DND-41 (cell line): ENCODE data around the gene ZNF83.
"Not testable (repeated sequence)": the region's sequence is repeated elsewhere in the genome, so short reads cannot be mapped to it uniquely, and the experiment has no call there.

Experiments
- ATAC-seq: fragments of 200-7000 bp; cut with Tn5 transposase; 3 replicates; pipeline ENCODE4 v1.9.1; 2021; ENCODE audit warnings: low read depth; ENCODE audit not compliant: insufficient read depth
- DNase-seq: peaks from one replicate; pipeline ENCODE4 v3.0.0-alpha.2; 2020
- H2AFZ ChIP-seq: 2 replicates; pipeline ENCODE4 v1.6.0; 2012; ENCODE audit warnings: low read depth, low read length
- H3K27ac ChIP-seq: 2 replicates; pipeline ENCODE4 v1.5.1; 2012; ENCODE audit warnings: low read length, inconsistent platforms
- H3K27me3 ChIP-seq: fragments of 200-600 bp; sonication (generic); 2 replicates; pipeline ENCODE4 v1.6.0; 2012; ENCODE audit warnings: low read length, mild to moderate bottlenecking, inconsistent platforms; ENCODE audit not compliant: insufficient read depth, poor library complexity
- H3K36me3 ChIP-seq: 2 replicates; pipeline ENCODE4 v1.5.1; 2012; ENCODE audit warnings: low read length, inconsistent platforms; ENCODE audit not compliant: insufficient read depth
- H3K4me1 ChIP-seq: 2 replicates; pipeline ENCODE4 v1.5.1; 2012; ENCODE audit warnings: mild to moderate bottlenecking, low read length; ENCODE audit not compliant: insufficient read depth
- H3K4me2 ChIP-seq: 2 replicates; pipeline ENCODE4 v1.6.0; 2012; ENCODE audit warnings: mild to moderate bottlenecking, moderate library complexity, low read length, inconsistent platforms; ENCODE audit not compliant: insufficient read depth
- H3K4me3 ChIP-seq, 2 experiments: fragments of 200-600 bp in 1 of 2; shearing (Covaris generic) in 1 of 2; 2 replicates each; pipeline ENCODE4 v1.5.1; 2012 to 2016; ENCODE audit warnings: inconsistent platforms in 2 of 2, low read length in 2 of 2, mild to moderate bottlenecking in 2 of 2, low read depth in 1 of 2, moderate library complexity in 1 of 2
- H3K79me2 ChIP-seq: 2 replicates; pipeline ENCODE4 v1.6.0; 2012; ENCODE audit warnings: low read length, inconsistent platforms; ENCODE audit not compliant: insufficient read depth
- H3K9ac ChIP-seq: 2 replicates; pipeline ENCODE4 v1.6.0; 2012; ENCODE audit warnings: low read depth, mild to moderate bottlenecking, inconsistent platforms, low read length, moderate library complexity
- H3K9me3 ChIP-seq: 2 replicates; pipeline ENCODE4 v1.5.1; 2012; ENCODE audit warnings: low read length, moderate library complexity, mild to moderate bottlenecking, inconsistent platforms; ENCODE audit not compliant: insufficient read depth, severe bottlenecking
- H4K20me1 ChIP-seq: 2 replicates; pipeline ENCODE4 v1.6.0; 2012; ENCODE audit warnings: low read length; ENCODE audit not compliant: insufficient read depth
- EZH2 ChIP-seq: IDR thresholded peaks from 3 replicates; pipeline ENCODE4 v1.6.1; 2012; ENCODE audit warnings: borderline replicate concordance, low read depth, mild to moderate bottlenecking, moderate library complexity, low read length, inconsistent platforms; ENCODE audit not compliant: severe bottlenecking
- TF ChIP-seq, protein P1 (sequence below): IDR thresholded peaks from 2 replicates; pipeline ENCODE4 v1.5.1; 2012; ENCODE audit warnings: borderline replicate concordance, low read length, moderate library complexity, mild to moderate bottlenecking; ENCODE audit not compliant: poor library complexity, severe bottlenecking; ENCODE audit errors: extremely low read depth

ZNF83 gene

DNA sequence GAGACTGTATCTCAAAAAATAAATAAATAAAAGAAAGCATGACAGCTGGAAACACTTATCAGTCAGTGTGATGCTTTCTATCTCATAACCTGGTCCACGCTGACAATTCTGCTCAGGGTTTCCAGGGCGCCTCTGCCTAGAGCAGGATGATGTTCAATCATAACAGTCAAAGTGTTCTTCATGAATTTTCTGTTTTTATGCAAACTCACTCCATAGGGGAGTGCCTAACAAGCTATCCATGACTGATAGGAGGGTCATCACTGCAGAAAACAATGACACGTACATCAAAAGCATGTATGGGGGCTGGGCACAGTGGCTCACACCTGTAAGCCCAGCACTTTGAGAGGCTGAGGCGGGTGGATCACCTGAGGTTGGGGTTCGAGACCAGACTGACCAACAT lies 41.4 kb upstream of the ZNF83 start:
- no peak for TF ChIP-seq EZH2
- TF ChIP-seq, protein P1, sequence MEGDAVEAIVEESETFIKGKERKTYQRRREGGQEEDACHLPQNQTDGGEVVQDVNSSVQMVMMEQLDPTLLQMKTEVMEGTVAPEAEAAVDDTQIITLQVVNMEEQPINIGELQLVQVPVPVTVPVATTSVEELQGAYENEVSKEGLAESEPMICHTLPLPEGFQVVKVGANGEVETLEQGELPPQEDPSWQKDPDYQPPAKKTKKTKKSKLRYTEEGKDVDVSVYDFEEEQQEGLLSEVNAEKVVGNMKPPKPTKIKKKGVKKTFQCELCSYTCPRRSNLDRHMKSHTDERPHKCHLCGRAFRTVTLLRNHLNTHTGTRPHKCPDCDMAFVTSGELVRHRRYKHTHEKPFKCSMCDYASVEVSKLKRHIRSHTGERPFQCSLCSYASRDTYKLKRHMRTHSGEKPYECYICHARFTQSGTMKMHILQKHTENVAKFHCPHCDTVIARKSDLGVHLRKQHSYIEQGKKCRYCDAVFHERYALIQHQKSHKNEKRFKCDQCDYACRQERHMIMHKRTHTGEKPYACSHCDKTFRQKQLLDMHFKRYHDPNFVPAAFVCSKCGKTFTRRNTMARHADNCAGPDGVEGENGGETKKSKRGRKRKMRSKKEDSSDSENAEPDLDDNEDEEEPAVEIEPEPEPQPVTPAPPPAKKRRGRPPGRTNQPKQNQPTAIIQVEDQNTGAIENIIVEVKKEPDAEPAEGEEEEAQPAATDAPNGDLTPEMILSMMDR: no peak
- Histone ChIP-seq H3K27me3 (no peaks in the 10 kb centered on the region), H3K9ac (no peak overlapping the region), H3K9me3 (no peaks in the 10 kb centered on the region), H3K36me3 (peaks cover 47% of the 10 kb centered on the region), H3K79me2 (peaks cover 88% of the 10 kb centered on the region), H4K20me1 (peaks cover 32% of the 10 kb centered on the region), H3K4me1 (no peaks in the 10 kb centered on the region), H3K27ac (no peak overlapping the region), H2AFZ (no peak overlapping the region), H3K4me2 (no peak overlapping the region), H3K4me3 (no peak overlapping the region)
- DNase-seq (no peak), ATAC-seq (no peak)

GRCh38 chr19:52675239-52675638 lies 37.1 kb upstream of the ZNF83 start:
- H3K4me3 ChIP-seq: not testable (repeated sequence)
- Histone ChIP-seq H3K36me3 (peaks cover 44% of the 10 kb centered on the region), H3K79me2 (peaks cover 90% of the 10 kb centered on the region)

DNA sequence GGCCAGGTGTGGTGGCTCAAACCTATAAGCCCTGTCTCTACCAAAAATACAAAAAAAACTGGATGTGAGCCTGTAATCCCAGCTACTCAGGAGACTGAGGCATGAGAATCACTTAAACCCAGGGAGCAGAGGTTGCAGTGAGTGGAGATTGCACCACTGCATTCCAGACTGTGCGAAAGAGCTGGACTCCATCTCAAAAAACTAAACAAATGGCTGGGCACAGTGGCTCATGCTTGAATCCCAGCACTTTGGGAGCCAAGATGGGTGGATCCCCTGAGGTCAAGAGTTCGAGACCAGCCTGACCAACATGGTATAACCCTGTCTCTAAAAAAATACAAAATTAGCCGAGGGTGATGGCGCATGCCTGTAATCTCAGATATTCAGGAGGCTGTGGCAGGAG lies 34.9 kb upstream of the ZNF83 start:
- ATAC-seq: no peak
- H3K9ac ChIP-seq: no peak overlapping the region

More at GRCh38 chr19:52675239-52675638, 37.1 kb upstream of the ZNF83 start:
- not testable (repeated sequence) for H3K4me1 ChIP-seq, ATAC-seq, H3K9me3 ChIP-seq, H3K9ac ChIP-seq, H3K27ac ChIP-seq, H3K27me3 ChIP-seq, H2AFZ ChIP-seq, H3K4me2 ChIP-seq, DNase-seq
- peaks cover 35% of the 10 kb centered on the region for H4K20me1 ChIP-seq

DNA sequence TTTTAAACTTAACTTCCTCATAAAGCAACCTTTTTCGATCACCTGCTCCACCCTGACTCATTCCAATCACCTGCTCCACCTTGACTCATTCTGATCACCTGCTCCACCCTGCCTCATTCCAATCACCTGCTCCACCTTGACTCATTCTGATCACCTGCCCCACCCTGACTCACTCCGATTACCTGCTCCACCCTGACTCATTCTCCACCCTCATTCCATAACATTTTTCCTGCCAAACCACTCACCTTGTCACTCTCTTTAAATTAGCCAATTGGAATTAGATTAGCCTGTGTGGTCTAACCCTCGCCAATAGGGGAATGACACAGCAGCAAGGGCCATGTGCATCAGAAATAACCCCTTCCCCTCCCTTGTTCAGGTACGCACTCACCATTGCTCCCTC lies 31.9 kb upstream of the ZNF83 start:
- peaks cover 46% of the 10 kb centered on the region for H4K20me1 ChIP-seq
- TF ChIP-seq, protein P1: no peak
- TF ChIP-seq EZH2: no peak
- H3K36me3 ChIP-seq: peaks cover 46% of the 10 kb centered on the region
- H3K27ac ChIP-seq: no peak overlapping the region
- peaks cover 5% of the 10 kb centered on the region for H3K4me1 ChIP-seq
- H3K79me2 ChIP-seq: peaks cover 98% of the 10 kb centered on the region
- H3K9me3 ChIP-seq: no peaks in the 10 kb centered on the region
- DNase-seq (no peak), ATAC-seq (no peak)
- no peak overlapping the region for H3K4me2 ChIP-seq
- no peaks in the 10 kb centered on the region for H3K27me3 ChIP-seq
- no peak overlapping the region for H3K9ac ChIP-seq
- no peak overlapping the region for H3K4me3 ChIP-seq
- H2AFZ ChIP-seq: no peak overlapping the region

More for the DNA sequence above, 34.9 kb upstream of the ZNF83 start:
- TF ChIP-seq EZH2: no peak
- TF ChIP-seq, protein P1: no peak
- Histone ChIP-seq H3K36me3 (peaks cover 45% of the 10 kb centered on the region), H3K4me1 (peaks cover 5% of the 10 kb centered on the region), H4K20me1 (peaks cover 45% of the 10 kb centered on the region), H3K27ac (no peak overlapping the region), H3K4me2 (no peak overlapping the region), H3K9me3 (no peaks in the 10 kb centered on the region), H3K4me3 (no peak overlapping the region), H2AFZ (no peak overlapping the region), H3K27me3 (no peaks in the 10 kb centered on the region), H3K79me2 (peaks cover 91% of the 10 kb centered on the region)
- DNase-seq: no peak
